Neural cell (in vitro differentiated cells): ENCODE data around the gene TIAM2. TPM values are rescaled to one million over a fixed set of nuclear protein-coding genes. Genes with fewer than 3 reads are reported as not detected.

Experiments
- H2AFZ ChIP-seq: fragments of 200-600, 300-800 bp; sonication (generic), shearing (Covaris generic); 2 replicates; pipeline ENCODE4 v1.6.0; 2014; ENCODE audit warnings: low read depth, mild to moderate bottlenecking, antibody characterized with exemption, low read length, moderate library complexity
- H3F3A ChIP-seq: fragments of 200-600 bp; shearing (Covaris generic); 2 replicates; pipeline ENCODE4 v1.6.1; 2016; ENCODE audit warnings: mild to moderate bottlenecking, moderate library complexity, mixed read lengths, antibody characterized with exemption, low read length; ENCODE audit not compliant: insufficient read depth, poor library complexity, severe bottlenecking
- H3K27ac ChIP-seq: fragments of 200-600, 300-800 bp; sonication (generic), shearing (Covaris generic); 2 replicates; pipeline ENCODE4 v1.5.1; 2014; ENCODE audit warnings: mild to moderate bottlenecking, low read length, moderate library complexity
- H3K27me3 ChIP-seq: fragments of 300-800, 200-600 bp; sonication (generic), shearing (Covaris generic); 2 replicates; pipeline ENCODE4 v1.6.0; 2014; ENCODE audit warnings: mild to moderate bottlenecking, low read depth, low read length, moderate library complexity; ENCODE audit not compliant: insufficient read depth
- H3K36me3 ChIP-seq: fragments of 300-800, 200-600 bp; sonication (generic), shearing (Covaris generic); 2 replicates; pipeline ENCODE4 v1.5.1; 2014; ENCODE audit warnings: mild to moderate bottlenecking, antibody characterized with exemption, low read length, moderate library complexity; ENCODE audit not compliant: insufficient read depth
- H3K4me2 ChIP-seq: fragments of 300-800, 200-600 bp; sonication (generic), shearing (Covaris generic); 2 replicates; pipeline ENCODE4 v1.6.0; 2014; ENCODE audit warnings: mild to moderate bottlenecking, low read length
- H3K4me3 ChIP-seq: fragments of 300-800, 200-600 bp; sonication (generic), shearing (Covaris generic); 2 replicates; pipeline ENCODE4 v1.5.1; 2014; ENCODE audit warnings: mild to moderate bottlenecking, low read length, moderate library complexity
- H3K79me2 ChIP-seq: fragments of 200-600 bp; shearing (Covaris generic); replicated peaks from 2 replicates; pipeline ENCODE4 v1.6.0; 2014; ENCODE audit warnings: mild to moderate bottlenecking, low read length, moderate library complexity; ENCODE audit not compliant: insufficient read depth
- H3K9ac ChIP-seq: fragments of 300-800, 200-600 bp; sonication (generic), shearing (Covaris generic); 2 replicates; pipeline ENCODE4 v1.6.1; 2016; ENCODE audit warnings: mild to moderate bottlenecking, low read length, mixed read lengths
- H3K9me2 ChIP-seq: fragments of 200-600 bp; shearing (Covaris generic); 2 replicates; pipeline ENCODE4 v1.6.1; 2016; ENCODE audit warnings: mild to moderate bottlenecking, low read length, mixed read lengths; ENCODE audit not compliant: insufficient read depth
- H3K9me3 ChIP-seq: fragments of 200-600, 300-800 bp; sonication (generic), shearing (Covaris generic); 2 replicates; pipeline ENCODE4 v1.6.1; 2016; ENCODE audit warnings: mild to moderate bottlenecking, mixed run types, low read length, moderate library complexity, mixed read lengths
- H4K20me1 ChIP-seq: fragments of 200-600 bp; shearing (Covaris generic); 2 replicates; pipeline ENCODE4 v1.6.1; 2016; ENCODE audit warnings: mild to moderate bottlenecking, mixed run types; ENCODE audit not compliant: insufficient read depth
- CTCF ChIP-seq: fragments of 450-650 bp; IDR thresholded peaks from 2 replicates; pipeline ENCODE4 v1.5.1; 2014; ENCODE audit warnings: antibody characterized with exemption, mild to moderate bottlenecking, moderate library complexity; ENCODE audit not compliant: poor library complexity, severe bottlenecking
- EP300 ChIP-seq: fragments of 450-650 bp; conservative IDR thresholded peaks from 2 replicates; pipeline ENCODE4 v1.6.1; 2014; ENCODE audit warnings: antibody characterized with exemption, mild to moderate bottlenecking, moderate library complexity; ENCODE audit not compliant: poor library complexity, severe bottlenecking
- EZH2 ChIP-seq: fragments of 200-600, 300-800 bp; shearing (Covaris generic), sonication (generic); IDR thresholded peaks from 2 replicates; pipeline ENCODE4 v1.6.1; 2014; ENCODE audit warnings: antibody characterized with exemption, low read length, borderline replicate concordance, mild to moderate bottlenecking; ENCODE audit not compliant: insufficient read depth, poor library complexity, severe bottlenecking
- MXI1 ChIP-seq: fragments of 450-650 bp; conservative IDR thresholded peaks from 2 replicates; pipeline ENCODE4 v1.6.1; 2014; ENCODE audit warnings: antibody characterized with exemption, mild to moderate bottlenecking; ENCODE audit not compliant: poor library complexity, severe bottlenecking
- POLR2AphosphoS5 ChIP-seq: IDR thresholded peaks from 2 replicates; pipeline ENCODE4 v1.6.1; 2012
- RAD21 ChIP-seq: fragments of 450-650 bp; conservative IDR thresholded peaks from 2 replicates; pipeline ENCODE4 v1.6.1; 2014; ENCODE audit warnings: antibody characterized with exemption, mild to moderate bottlenecking, moderate library complexity
- REST ChIP-seq: IDR thresholded peaks from 2 replicates; pipeline ENCODE4 v1.6.1; 2012; ENCODE audit warnings: borderline replicate concordance
- SMC3 ChIP-seq: fragments of 450-650 bp; conservative IDR thresholded peaks from 2 replicates; pipeline ENCODE4 v1.6.1; 2014; ENCODE audit warnings: antibody characterized with exemption, mild to moderate bottlenecking, moderate library complexity; ENCODE audit not compliant: poor library complexity
- TAF1 ChIP-seq: IDR thresholded peaks from 2 replicates; pipeline ENCODE4 v1.6.1; 2012; ENCODE audit warnings: low read depth
- polyA plus RNA-seq: library from polyadenylated mRNA; depleted of rRNA; stranded (reverse); fragments of >200 nt; gene quantifications from 2 replicates; pipeline ENCODE4 v1.2.3, GENCODE V29; 2014

TIAM2 gene
- polyA plus RNA-seq, 1 donor from 2014 or later = 73.3 TPM

GRCh38 chr6:155173488-155173887, 178.4 kb downstream of the TIAM2 start:
- Histone ChIP-seq H3K4me2 (no peak overlapping the region), H3F3A (no peaks in the 10 kb centered on the region), H3K36me3 (no peaks in the 10 kb centered on the region), H4K20me1 (no peaks in the 10 kb centered on the region), H3K27me3 (no peaks in the 10 kb centered on the region), H3K79me2 (no peaks in the 10 kb centered on the region), H3K9me2 (no peaks in the 10 kb centered on the region), H2AFZ (no peak overlapping the region), H3K9ac (no peak overlapping the region), H3K4me3 (no peak overlapping the region), H3K27ac (peak overlapping the region; percentile 15), H3K9me3 (no peaks in the 10 kb centered on the region)
- no peak for TF ChIP-seq CTCF
- no peak for TF ChIP-seq EZH2
- no peak for TF ChIP-seq REST
- no peak for TF ChIP-seq EP300
- no peak for TF ChIP-seq MXI1
- TF ChIP-seq RAD21 = no peak
- no peak for TF ChIP-seq POLR2AphosphoS5
- no peak for TF ChIP-seq SMC3
- no peak for TF ChIP-seq TAF1

- Histone ChIP-seq H3K9me2 (no peaks in the 10 kb centered on the region), H3K36me3 (no peaks in the 10 kb centered on the region), H3K4me2 (peak overlapping the region; percentile 69), H3F3A (no peaks in the 10 kb centered on the region), H3K4me3 (peak overlapping the region; percentile 32), H3K79me2 (no peaks in the 10 kb centered on the region), H3K27ac (peak overlapping the region; percentile 51), H4K20me1 (no peaks in the 10 kb centered on the region), H3K9me3 (no peaks in the 10 kb centered on the region), H3K27me3 (no peaks in the 10 kb centered on the region), H3K9ac (peak overlapping the region; percentile 9), H2AFZ (no peak overlapping the region)
- peak; percentile 92 for TF ChIP-seq RAD21
- TF ChIP-seq EZH2 = no peak
- TF ChIP-seq CTCF = peak; percentile 93
- peak; percentile 41 for TF ChIP-seq MXI1
- TF ChIP-seq SMC3 = peak; percentile 97
These were observed 179.6 kb downstream of the TIAM2 start for GRCh38 chr6:155174576-155175211.
